ENCODE results near the gene ACAA2. TPM values are rescaled to one million over a fixed set of nuclear protein-coding genes. Genes with fewer than 3 reads are reported as not detected.

Gene ACAA2
- polyA plus RNA-seq, 1 donor (not counting 4 experiments of a cell fraction or from before 2014, with no cell fraction given), result 2.3 TPM

DNA sequence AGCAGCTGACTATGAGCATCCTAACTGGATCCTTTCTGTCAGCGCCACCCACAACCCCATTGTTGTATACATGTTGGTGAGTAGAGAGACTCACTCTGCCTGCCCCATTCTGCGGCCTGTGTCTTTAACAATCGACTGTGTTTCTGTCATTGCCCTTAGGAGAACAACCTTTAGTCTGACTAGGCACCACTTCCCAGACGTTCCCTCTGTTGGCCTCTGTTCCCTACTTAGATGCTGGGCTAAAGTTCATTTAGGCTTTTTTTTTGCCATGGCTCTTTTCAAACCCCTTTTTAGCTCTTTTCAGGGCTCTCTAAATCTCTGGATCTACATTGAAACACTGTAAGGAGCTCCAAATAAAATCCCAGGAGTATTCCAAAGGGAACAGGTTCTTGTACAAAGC, 20.5 kb upstream of the ACAA2 start:
- Histone ChIP-seq H4K20me1 (ENCODE audit: control insufficient read depth, extremely low read depth, insufficient read depth, low read length) (no peaks in the 10 kb centered on the region), H2AFZ (ENCODE audit: control insufficient read depth, low read length) (no peak overlapping the region), H3K9me3 (ENCODE audit: control insufficient read depth, low read depth, low read length) (no peaks in the 10 kb centered on the region), H3K36me3 (ENCODE audit: control insufficient read depth in 2 of 2, extremely low read depth in 1 of 2, insufficient read depth in 2 of 2, low read length in 2 of 2) (peaks cover 0 to 1% of the 10 kb centered on the region in 2 experiments), H3K4me2 (ENCODE audit: control insufficient read depth, extremely low read depth, insufficient read depth, low read depth, low read length) (no peak overlapping the region), H3K4me1 (ENCODE audit: control insufficient read depth, extremely low read depth, insufficient read depth, low read length) (peaks cover 14% of the 10 kb centered on the region), H3K27ac (ENCODE audit: control insufficient read depth, insufficient read depth, low read length) (no peak overlapping the region), H3K4me3 (ENCODE audit: control insufficient read depth in 2 of 3, extremely low read depth in 1 of 3, insufficient read depth in 2 of 3, low read depth in 1 of 3, low read length in 3 of 3) (no peak overlapping the region), H3K27me3 (ENCODE audit: control insufficient read depth, extremely low read depth, insufficient read depth, low read length) (no peaks in the 10 kb centered on the region), H3K9ac (ENCODE audit: control insufficient read depth, extremely low read depth, insufficient read depth, low read length) (no peak overlapping the region), H3K9me1 (ENCODE audit: control insufficient read depth, extremely low read depth, insufficient read depth, low read length) (no peaks in the 10 kb centered on the region), H3K79me2 (ENCODE audit: control insufficient read depth, insufficient read depth, low read length) (no peaks in the 10 kb centered on the region)
- FAIRE-seq (no peak), DNase-seq (ENCODE audit: low read depth, low spot score) (no peak)
- dilution Hi-C loops (cut with MboI; ENCODE audit: extremely low pct_ligation_motif_present, low sequenced_read_pairs), result no loop called here
- no peak for TF ChIP-seq EZH2 (IDR thresholded peaks at IDR 0.05; ENCODE audit: low read length)
- TF ChIP-seq, protein P1, sequence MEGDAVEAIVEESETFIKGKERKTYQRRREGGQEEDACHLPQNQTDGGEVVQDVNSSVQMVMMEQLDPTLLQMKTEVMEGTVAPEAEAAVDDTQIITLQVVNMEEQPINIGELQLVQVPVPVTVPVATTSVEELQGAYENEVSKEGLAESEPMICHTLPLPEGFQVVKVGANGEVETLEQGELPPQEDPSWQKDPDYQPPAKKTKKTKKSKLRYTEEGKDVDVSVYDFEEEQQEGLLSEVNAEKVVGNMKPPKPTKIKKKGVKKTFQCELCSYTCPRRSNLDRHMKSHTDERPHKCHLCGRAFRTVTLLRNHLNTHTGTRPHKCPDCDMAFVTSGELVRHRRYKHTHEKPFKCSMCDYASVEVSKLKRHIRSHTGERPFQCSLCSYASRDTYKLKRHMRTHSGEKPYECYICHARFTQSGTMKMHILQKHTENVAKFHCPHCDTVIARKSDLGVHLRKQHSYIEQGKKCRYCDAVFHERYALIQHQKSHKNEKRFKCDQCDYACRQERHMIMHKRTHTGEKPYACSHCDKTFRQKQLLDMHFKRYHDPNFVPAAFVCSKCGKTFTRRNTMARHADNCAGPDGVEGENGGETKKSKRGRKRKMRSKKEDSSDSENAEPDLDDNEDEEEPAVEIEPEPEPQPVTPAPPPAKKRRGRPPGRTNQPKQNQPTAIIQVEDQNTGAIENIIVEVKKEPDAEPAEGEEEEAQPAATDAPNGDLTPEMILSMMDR (optimal IDR thresholded peaks at IDR 0.05 in 1 of 3, IDR thresholded peaks at IDR 0.05 in 1 of 3, conservative IDR thresholded peaks at IDR 0.05 in 1 of 3; ENCODE audit: extremely low read depth in 1 of 3, insufficient read depth in 2 of 3, low read length in 3 of 3), result no peak

DNA sequence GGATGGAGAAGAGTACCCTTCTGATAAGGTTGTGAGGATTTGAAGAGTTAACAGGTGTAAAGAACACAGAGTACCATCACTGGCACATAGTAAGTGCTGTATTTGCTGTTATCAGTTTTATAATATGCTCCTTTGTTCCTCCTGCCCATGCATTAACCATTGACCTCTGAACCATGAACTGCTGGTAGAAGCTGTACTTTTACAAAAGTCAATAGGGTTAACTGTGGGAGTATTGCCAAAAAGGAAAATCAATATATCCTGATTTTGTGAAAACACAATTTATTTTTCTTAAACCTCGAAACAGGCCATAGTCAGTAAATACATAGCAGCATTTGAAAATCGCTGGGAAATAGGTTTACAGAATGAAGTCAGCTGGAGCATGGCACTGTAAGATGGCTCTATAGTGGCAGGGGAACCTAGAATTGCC, 18.9 kb upstream of the ACAA2 start:
- H3K36me3 ChIP-seq (ENCODE audit: control insufficient read depth in 2 of 2, extremely low read depth in 1 of 2, insufficient read depth in 2 of 2, low read length in 2 of 2), result peaks cover 0 to under 1% of the 10 kb centered on the region in 2 experiments
- dilution Hi-C loops (cut with MboI; ENCODE audit: extremely low pct_ligation_motif_present, low sequenced_read_pairs), result no loop called here
- no peak for DNase-seq (ENCODE audit: low read depth, low spot score)
- FAIRE-seq, result no peak
- H2AFZ ChIP-seq (ENCODE audit: control insufficient read depth, low read length), result no peak overlapping the region
- no peaks in the 10 kb centered on the region for H3K79me2 ChIP-seq (ENCODE audit: control insufficient read depth, insufficient read depth, low read length)
- no peak overlapping the region for H3K4me3 ChIP-seq (ENCODE audit: control insufficient read depth in 2 of 3, extremely low read depth in 1 of 3, insufficient read depth in 2 of 3, low read depth in 1 of 3, low read length in 3 of 3)
- no peaks in the 10 kb centered on the region for H3K9me1 ChIP-seq (ENCODE audit: control insufficient read depth, extremely low read depth, insufficient read depth, low read length)
- TF ChIP-seq EZH2 (IDR thresholded peaks at IDR 0.05; ENCODE audit: low read length), result no peak
- TF ChIP-seq, protein P1 (optimal IDR thresholded peaks at IDR 0.05 in 1 of 3, IDR thresholded peaks at IDR 0.05 in 1 of 3, conservative IDR thresholded peaks at IDR 0.05 in 1 of 3; ENCODE audit: extremely low read depth in 1 of 3, insufficient read depth in 2 of 3, low read length in 3 of 3), result no peak
- H3K9ac ChIP-seq (ENCODE audit: control insufficient read depth, extremely low read depth, insufficient read depth, low read length), result no peak overlapping the region
- H4K20me1 ChIP-seq (ENCODE audit: control insufficient read depth, extremely low read depth, insufficient read depth, low read length), result no peaks in the 10 kb centered on the region
- no peak overlapping the region for H3K27ac ChIP-seq (ENCODE audit: control insufficient read depth, insufficient read depth, low read length)
- H3K27me3 ChIP-seq (ENCODE audit: control insufficient read depth, extremely low read depth, insufficient read depth, low read length), result no peaks in the 10 kb centered on the region
- H3K9me3 ChIP-seq (ENCODE audit: control insufficient read depth, low read depth, low read length), result no peaks in the 10 kb centered on the region
- H3K4me2 ChIP-seq (ENCODE audit: control insufficient read depth, extremely low read depth, insufficient read depth, low read depth, low read length), result no peak overlapping the region
- peaks cover 11% of the 10 kb centered on the region for H3K4me1 ChIP-seq (ENCODE audit: control insufficient read depth, extremely low read depth, insufficient read depth, low read length)

Data from keratinocyte (primary cell).